Gastrocnemius medialis (tissue), 4 donors: ENCODE measurements around the gene RPS29.

Experiments
- CTCF ChIP-seq, 5 experiments: fragments of 450-650 bp in 3 of 5; fragments of 200-600 bp in 2 of 5; sonication (generic) in 2 of 5; IDR thresholded peaks in 4 of 5; conservative IDR thresholded peaks in 1 of 5; 1 replicate in 4 of 5; 2 replicates in 1 of 5; pipeline ENCODE4 v1.5.1; 2016 to 2019; ENCODE audit warnings: antibody characterized with exemption in 5 of 5, mild to moderate bottlenecking in 3 of 5, moderate library complexity in 3 of 5
- POLR2A ChIP-seq, 2 donors: fragments of 450-650 bp; IDR thresholded peaks; one replicate each; pipeline ENCODE4 v1.6.1; 2017; ENCODE audit warnings: antibody characterized with exemption in 2 of 2, mild to moderate bottlenecking in 2 of 2, moderate library complexity in 2 of 2

GRCh38 chr14:49634547-49635334 is 48.6 kb upstream of the RPS29 start, which contains the start of gene DNAAF2:
- TF ChIP-seq POLR2A (IDR thresholded peaks at IDR 0.05) (no peak), CTCF (IDR thresholded peaks at IDR 0.05 in 4 of 5, conservative IDR thresholded peaks at IDR 0.05 in 1 of 5) (no peak)
